GM13976 (cell line): ENCODE data around the gene VAV1.

ENCODE experiments used
- DNase-seq: peaks from one replicate; pipeline ENCODE4 v3.0.0; 2012; ENCODE audit warnings: low spot score
- CTCF ChIP-seq: IDR thresholded peaks from 2 replicates; pipeline ENCODE4 v1.5.1; 2012; ENCODE audit warnings: borderline replicate concordance, mild to moderate bottlenecking; ENCODE audit not compliant: insufficient read depth; ENCODE audit errors: extremely low read depth, missing control alignments, control extremely low read depth
- in situ Hi-C: fragments of 300-500 bp; cut with MboI; formaldehyde crosslinking; loops from one replicate; pipeline ENCODE4 v1.12.0; 2022; ENCODE audit warnings: low sequenced_read_pairs, mixed read lengths, inconsistent platforms; ENCODE audit not compliant: unreplicated experiment

VAV1 gene

GRCh38 chr19:6811906-6812305 lies 39.4 kb downstream of the VAV1 start:
- no peak for DNase-seq
- in situ Hi-C loops = no loop called here
- no peak for TF ChIP-seq CTCF

- no peak for TF ChIP-seq CTCF
- in situ Hi-C loops = no loop called here
- no peak for DNase-seq
These were observed 40.1 kb downstream of the VAV1 start for GRCh38 chr19:6812612-6813011.

- DNase-seq = no peak
- no peak for TF ChIP-seq CTCF
- in situ Hi-C loops = no loop called here
These were observed 41.2 kb downstream of the VAV1 start for GRCh38 chr19:6813659-6814058.

- DNase-seq = no peak
- in situ Hi-C loops = no loop called here
- no peak for TF ChIP-seq CTCF
These were observed 44.7 kb downstream of the VAV1 start for GRCh38 chr19:6817179-6817578.

GRCh38 chr19:6818246-6818645 lies 45.7 kb downstream of the VAV1 start:
- in situ Hi-C loops = no loop called here
- DNase-seq = no peak
- no peak for TF ChIP-seq CTCF

- no peak for DNase-seq
- no peak for TF ChIP-seq CTCF
- in situ Hi-C loops = no loop called here
These were observed 46.8 kb downstream of the VAV1 start for GRCh38 chr19:6819323-6819722.

- no peak for TF ChIP-seq CTCF
- in situ Hi-C loops = no loop called here
- no peak for DNase-seq
These were observed 47.7 kb downstream of the VAV1 start for GRCh38 chr19:6820237-6820636.
